Kidney epithelial cell (primary cell): ENCODE data around the gene DNAJC11. TPM values are rescaled to one million over a fixed set of nuclear protein-coding genes. Genes with fewer than 3 reads are reported as not detected.

Experiments
- DNase-seq: peaks from one replicate; pipeline ENCODE4 v3.0.0-alpha.2; 2010; ENCODE audit warnings: low read depth
- H3K27me3 ChIP-seq: 2 replicates; pipeline ENCODE4 v1.6.0; 2011; ENCODE audit warnings: low read length; ENCODE audit not compliant: control insufficient read depth, insufficient read depth
- H3K36me3 ChIP-seq: 2 replicates; pipeline ENCODE4 v1.5.1; 2011; ENCODE audit warnings: low read length; ENCODE audit not compliant: control insufficient read depth, insufficient read depth
- H3K4me3 ChIP-seq: 2 replicates; pipeline ENCODE4 v1.5.1; 2011; ENCODE audit warnings: low read depth, mild to moderate bottlenecking, control low read depth, low read length
- total RNA-seq: library from RNA; depleted of rRNA; stranded (reverse); fragments of >200 nt; gene quantifications from 2 replicates; pipeline ENCODE4 v1.2.3, GENCODE V29; 2015
- TF ChIP-seq, protein P1 (sequence below): IDR thresholded peaks from 2 replicates; pipeline ENCODE4 v1.5.1; 2011; ENCODE audit warnings: mild to moderate bottlenecking, moderate library complexity, low read length, control low read depth, inconsistent platforms; ENCODE audit not compliant: insufficient read depth, poor library complexity, severe bottlenecking

Gene DNAJC11
- total RNA-seq, 1 donor from 2014 or later = 35.6 TPM

DNA sequence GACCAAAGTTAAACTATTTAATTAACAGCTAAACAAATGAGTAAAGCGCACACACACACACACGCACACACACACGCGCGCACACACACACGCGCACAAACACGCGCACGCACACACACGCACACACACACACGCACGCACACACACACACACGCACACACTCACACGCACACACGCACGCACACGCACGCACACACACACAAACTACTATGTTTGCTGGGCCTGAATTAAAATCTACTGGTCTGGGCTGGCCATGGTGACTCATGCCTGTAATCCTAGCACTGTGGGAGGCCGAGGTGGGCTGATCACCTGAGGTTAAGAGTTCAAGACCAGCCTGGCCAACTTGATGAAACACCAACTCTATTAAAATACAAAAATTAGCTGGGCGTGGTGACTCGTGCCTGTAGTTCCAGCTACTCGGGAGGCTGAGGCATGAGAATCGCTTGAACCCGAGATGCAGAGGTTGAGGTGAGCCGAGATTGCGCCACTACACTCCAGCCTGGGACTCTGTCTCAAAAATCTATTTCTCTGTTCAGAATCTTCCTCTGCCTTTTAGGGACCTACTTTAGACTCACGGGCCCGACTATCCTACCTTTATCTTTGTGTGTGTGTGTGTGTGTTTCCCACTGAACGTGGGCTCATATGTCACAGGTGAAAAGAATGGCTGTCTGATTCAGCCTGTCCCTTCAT is 37.5 kb upstream of the DNAJC11 start:
- no peak for DNase-seq
- Histone ChIP-seq H3K27me3 (no peaks in the 10 kb centered on the region), H3K4me3 (no peak overlapping the region), H3K36me3 (no peaks in the 10 kb centered on the region)
- TF ChIP-seq, protein P1, sequence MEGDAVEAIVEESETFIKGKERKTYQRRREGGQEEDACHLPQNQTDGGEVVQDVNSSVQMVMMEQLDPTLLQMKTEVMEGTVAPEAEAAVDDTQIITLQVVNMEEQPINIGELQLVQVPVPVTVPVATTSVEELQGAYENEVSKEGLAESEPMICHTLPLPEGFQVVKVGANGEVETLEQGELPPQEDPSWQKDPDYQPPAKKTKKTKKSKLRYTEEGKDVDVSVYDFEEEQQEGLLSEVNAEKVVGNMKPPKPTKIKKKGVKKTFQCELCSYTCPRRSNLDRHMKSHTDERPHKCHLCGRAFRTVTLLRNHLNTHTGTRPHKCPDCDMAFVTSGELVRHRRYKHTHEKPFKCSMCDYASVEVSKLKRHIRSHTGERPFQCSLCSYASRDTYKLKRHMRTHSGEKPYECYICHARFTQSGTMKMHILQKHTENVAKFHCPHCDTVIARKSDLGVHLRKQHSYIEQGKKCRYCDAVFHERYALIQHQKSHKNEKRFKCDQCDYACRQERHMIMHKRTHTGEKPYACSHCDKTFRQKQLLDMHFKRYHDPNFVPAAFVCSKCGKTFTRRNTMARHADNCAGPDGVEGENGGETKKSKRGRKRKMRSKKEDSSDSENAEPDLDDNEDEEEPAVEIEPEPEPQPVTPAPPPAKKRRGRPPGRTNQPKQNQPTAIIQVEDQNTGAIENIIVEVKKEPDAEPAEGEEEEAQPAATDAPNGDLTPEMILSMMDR = no peak

DNA sequence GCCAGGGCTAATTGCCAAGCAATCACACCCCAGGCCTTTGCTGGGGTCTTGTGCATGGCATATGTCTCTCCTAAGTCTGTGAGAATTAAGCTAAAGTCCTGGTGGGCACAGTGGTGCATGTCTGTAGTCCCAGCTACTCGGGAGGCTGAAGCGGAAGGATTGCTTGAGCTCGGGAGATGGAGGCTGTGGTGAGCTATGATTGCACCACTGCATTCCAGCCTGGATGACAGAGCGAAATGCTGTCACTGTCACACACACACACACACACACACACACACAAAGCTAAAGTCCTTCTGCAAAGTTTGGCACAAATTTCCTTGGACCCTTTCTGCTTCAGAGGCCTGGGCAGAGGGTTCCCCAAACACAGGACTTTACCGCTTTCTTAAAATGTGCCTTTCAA is 31.3 kb upstream of the DNAJC11 start:
- no peak for DNase-seq
- Histone ChIP-seq H3K4me3 (no peak overlapping the region), H3K36me3 (no peaks in the 10 kb centered on the region), H3K27me3 (peaks cover 2% of the 10 kb centered on the region)
- TF ChIP-seq, protein P1 = no peak

DNA sequence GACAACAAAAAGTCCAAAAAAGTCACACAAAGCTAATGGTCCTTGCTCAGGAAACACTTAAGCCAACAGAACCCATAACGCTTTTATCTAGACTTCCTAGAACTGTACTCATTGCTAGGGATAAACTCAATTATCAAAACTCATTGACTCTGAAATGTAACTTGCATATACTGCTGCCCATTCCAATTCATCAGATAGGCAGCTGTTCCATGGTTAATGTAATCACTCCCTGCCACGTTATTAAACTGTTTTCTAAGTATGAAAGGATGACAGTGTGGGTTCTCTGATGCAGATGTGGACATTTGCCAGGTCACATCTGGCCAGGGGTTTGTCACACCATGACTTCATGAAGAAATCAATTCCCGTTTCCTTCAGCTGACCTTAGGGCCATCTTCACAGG is 30.3 kb upstream of the DNAJC11 start:
- no peaks in the 10 kb centered on the region for H3K36me3 ChIP-seq
- TF ChIP-seq, protein P1 = no peak
- no peak overlapping the region for H3K4me3 ChIP-seq
- H3K27me3 ChIP-seq = peaks cover 2% of the 10 kb centered on the region
- no peak for DNase-seq

DNA sequence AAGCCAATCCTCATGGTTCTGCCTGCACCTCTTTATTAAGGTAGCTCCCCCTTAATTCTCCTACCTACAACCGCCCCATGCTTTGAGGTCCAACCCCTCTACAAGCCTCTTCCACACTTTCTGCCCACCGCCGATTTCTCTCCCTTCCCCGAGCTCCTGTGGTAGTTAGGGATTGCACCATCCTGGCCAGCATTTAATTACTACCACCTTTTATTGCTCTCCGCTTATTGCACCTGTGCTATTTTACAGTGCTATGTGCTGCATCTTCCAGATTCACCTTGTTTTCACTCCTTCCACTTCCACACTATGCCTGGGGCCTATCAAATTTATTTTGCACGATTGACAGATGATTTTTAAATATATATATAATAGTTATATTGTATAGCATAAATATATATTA is 29.3 kb upstream of the DNAJC11 start:
- TF ChIP-seq, protein P1 = no peak
- H3K4me3 ChIP-seq = no peak overlapping the region

DNA sequence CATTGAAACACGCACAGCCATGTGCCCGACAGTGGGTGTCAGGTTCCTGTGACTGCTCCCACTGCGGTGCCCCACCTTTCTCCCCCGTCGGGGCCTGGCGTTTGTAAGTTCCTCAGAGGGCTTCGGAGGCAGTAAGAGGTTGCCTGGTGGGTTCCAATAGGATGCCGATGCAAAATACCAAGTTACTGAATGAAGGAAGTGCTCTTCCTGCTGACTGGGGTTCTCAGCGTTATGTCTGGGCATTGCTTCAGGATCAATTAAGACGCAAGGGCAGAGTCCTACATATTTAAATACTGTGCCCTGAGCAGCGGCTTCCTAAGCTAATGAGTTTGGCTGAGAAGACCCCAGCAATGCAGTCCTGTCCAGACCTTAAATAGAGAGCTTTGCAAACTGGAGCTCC is 28.9 kb upstream of the DNAJC11 start:
- DNase-seq = no peak
- TF ChIP-seq, protein P1 = no peak
- Histone ChIP-seq H3K36me3 (no peaks in the 10 kb centered on the region), H3K27me3 (peaks cover 2% of the 10 kb centered on the region), H3K4me3 (no peak overlapping the region)

More for the DNA sequence above, 29.3 kb upstream of the DNAJC11 start:
- no peaks in the 10 kb centered on the region for H3K36me3 ChIP-seq
- no peak for DNase-seq
- H3K27me3 ChIP-seq = peaks cover 2% of the 10 kb centered on the region

DNA sequence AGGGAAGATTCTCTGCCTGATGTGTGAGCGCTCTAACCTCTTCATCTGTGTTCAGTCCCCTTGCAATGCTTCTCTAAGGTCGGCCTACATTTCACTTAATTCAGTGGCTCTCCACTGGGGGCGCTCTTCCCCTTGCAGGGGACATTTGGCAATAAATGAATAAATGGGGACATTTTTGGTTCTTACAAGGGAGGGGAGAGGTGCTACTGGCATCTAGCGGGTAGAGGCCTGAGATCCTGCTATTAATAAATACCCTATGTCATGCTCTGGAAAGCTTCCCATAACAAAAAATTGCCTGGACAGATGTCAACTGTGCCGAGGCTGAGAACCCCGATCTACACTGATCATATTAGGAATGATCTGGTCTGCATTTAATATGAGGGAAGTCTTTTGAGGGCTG is 25.9 kb upstream of the DNAJC11 start:
- Histone ChIP-seq H3K36me3 (no peaks in the 10 kb centered on the region), H3K27me3 (peaks cover 2% of the 10 kb centered on the region), H3K4me3 (no peak overlapping the region)
- TF ChIP-seq, protein P1 = peak; percentile 82
- no peak for DNase-seq
